Measurements from ENCODE around the gene ELAVL2.

Gene ELAVL2

DNA sequence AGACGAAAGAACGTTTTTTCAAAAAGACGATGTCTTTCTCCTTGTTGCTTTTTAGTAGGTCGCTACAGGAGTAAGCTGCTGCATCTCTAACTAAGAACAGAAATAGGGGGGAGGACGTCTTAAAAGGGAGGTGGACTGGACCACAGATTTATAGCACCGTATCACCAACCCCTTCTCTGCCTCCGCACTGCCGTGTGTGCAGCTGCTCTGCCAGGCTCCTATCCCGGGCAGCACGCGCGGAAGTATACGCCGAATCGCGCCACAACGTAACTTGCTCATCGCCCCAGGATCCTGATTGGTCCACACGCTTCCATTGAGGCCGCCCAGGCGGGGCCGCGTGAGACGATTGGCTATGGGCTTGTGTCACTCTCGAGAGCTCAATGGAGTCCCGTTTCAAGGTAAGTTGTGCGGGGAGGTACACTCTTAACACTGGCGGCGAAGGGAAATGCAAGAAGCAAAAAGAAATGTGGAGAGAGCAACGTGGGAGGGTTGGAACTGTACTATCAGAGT is at the start of gene ELAVL2:
Gene ELAVL2, minus strand, starts transcription at position 121 of the 510 bp plus-strand sequence. CDS start 64,006 bp downstream, outside the sequence.
- CTCF ChIA-PET, result no interaction called here
- peak within 1 kb of the TSS; percentile 54 for H3K27ac ChIP-seq
- TF ChIP-seq, protein P1, sequence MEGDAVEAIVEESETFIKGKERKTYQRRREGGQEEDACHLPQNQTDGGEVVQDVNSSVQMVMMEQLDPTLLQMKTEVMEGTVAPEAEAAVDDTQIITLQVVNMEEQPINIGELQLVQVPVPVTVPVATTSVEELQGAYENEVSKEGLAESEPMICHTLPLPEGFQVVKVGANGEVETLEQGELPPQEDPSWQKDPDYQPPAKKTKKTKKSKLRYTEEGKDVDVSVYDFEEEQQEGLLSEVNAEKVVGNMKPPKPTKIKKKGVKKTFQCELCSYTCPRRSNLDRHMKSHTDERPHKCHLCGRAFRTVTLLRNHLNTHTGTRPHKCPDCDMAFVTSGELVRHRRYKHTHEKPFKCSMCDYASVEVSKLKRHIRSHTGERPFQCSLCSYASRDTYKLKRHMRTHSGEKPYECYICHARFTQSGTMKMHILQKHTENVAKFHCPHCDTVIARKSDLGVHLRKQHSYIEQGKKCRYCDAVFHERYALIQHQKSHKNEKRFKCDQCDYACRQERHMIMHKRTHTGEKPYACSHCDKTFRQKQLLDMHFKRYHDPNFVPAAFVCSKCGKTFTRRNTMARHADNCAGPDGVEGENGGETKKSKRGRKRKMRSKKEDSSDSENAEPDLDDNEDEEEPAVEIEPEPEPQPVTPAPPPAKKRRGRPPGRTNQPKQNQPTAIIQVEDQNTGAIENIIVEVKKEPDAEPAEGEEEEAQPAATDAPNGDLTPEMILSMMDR (conservative IDR thresholded peaks at IDR 0.05; ENCODE audit: low read depth), result no peak
- POLR2A ChIA-PET (ENCODE audit: low non-redundant PET), result no interaction called here
- DNase-seq (ENCODE audit: low spot score), result peak; percentile 98

DNA sequence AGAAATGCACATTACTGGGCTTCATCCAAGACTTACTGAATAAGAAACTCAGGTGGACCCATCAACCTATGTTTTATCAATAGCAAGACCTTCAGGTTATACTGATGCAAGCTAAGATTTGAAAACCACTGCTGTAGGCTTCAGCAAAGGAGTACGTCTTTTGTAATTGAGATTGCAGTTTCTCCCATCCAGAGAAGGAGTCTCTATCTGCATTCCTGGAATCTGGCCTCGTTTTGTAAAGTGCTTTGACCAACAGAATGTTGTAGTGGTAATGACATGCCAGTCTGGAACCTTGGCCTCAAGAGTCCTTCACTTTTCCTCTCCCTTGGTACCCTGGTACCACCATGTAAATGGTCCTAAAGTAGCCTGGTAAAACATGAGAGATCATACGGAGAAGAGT is 32.2 kb upstream of the ELAVL2 start:
- TF ChIP-seq, protein P1 (conservative IDR thresholded peaks at IDR 0.05; ENCODE audit: low read depth), result no peak
- H3K27ac ChIP-seq, result no peak overlapping the region
- CTCF ChIA-PET, result no interaction called here
- POLR2A ChIA-PET (ENCODE audit: low non-redundant PET), result no interaction called here
- DNase-seq (ENCODE audit: low spot score), result no peak

DNA sequence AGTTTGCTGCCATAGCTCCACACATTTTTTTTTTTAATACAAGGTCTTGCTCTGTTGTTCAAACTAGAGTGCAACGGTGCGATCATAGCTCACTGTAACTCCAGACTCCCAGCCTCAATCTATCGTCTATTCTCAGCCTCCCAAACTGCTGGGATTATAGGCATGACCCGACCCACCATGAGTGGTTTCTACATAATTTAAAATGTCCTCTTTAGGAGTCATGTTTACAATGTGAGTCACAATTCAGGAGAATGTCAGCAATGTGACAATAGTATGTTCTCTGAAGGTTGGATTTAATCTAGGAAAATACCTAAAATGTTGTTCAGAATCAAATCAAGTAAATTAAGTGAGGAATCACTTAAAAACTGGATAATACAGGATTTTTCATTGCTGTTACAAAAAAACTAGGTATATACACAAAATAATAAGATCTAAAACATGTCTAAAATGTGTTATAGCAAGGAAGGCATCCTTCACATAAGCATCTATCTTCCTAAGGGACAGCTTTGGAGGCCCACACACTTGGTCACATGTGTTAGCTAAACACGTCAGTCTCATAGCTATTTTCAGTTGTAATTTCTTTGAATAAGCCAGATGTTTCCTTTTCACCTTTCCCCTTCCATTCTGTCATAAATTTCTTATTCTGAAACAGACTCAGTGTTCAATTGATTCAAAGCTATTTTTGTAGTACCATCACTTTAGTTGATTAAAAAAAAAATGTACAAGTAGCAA is 30.0 kb upstream of the ELAVL2 start:
- DNase-seq (ENCODE audit: low spot score), result no peak
- TF ChIP-seq, protein P1 (conservative IDR thresholded peaks at IDR 0.05; ENCODE audit: low read depth), result no peak
- POLR2A ChIA-PET (ENCODE audit: low non-redundant PET), result no interaction called here
- CTCF ChIA-PET, result no interaction called here
- no peak overlapping the region for H3K27ac ChIP-seq

DNA sequence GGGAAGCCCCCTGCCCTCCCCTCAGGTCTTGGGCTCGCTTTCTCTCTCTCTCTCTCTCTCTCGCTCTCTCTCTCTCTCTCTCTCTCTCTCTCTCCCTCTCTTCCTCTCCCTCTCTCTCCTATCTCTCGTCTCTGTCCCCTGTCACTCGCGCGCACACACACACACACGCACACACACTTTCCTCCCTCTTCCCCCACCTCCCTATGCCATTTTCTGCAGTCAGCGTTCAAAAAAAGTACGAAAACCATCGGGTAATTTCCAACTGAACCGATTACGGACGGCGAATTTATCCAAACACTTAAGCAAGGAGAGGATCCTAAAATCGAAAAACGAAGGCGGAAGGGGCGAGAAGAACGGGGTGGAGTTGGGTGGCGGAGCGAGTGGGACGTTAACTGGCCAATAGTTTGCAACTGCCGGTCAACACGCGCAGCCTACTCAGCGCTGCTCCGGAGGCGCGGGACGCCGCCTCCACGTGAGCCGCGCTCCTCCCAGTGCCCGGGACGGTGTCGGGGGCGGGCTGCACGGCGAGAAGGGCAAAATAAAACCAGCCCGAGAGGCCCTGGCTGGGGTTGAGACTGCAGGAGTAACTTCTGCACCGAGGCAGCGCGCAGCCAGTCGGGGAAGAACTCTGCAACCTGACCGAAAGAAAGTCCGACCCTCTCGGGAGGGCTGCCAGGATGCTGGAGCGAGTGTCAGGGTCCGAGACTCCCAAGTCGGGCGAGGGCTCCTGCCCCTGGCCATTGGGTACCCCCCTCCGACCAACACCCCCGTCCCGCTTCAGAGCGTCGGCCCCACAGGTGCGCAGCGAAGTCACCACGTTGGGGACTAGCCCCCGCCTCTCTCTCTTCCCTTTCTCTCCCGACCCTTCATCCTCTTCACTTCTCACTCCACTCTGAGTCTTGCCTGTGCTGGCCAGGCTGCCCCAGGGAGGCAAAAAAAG is 24.9 kb upstream of the ELAVL2 start:
- TF ChIP-seq, protein P1 (conservative IDR thresholded peaks at IDR 0.05; ENCODE audit: low read depth), result no peak
- ChIA-PET CTCF (no interaction called here), POLR2A (ENCODE audit: low non-redundant PET) (no interaction called here)
- DNase-seq (ENCODE audit: low spot score), result peak; percentile 58
- no peak overlapping the region for H3K27ac ChIP-seq

DNA sequence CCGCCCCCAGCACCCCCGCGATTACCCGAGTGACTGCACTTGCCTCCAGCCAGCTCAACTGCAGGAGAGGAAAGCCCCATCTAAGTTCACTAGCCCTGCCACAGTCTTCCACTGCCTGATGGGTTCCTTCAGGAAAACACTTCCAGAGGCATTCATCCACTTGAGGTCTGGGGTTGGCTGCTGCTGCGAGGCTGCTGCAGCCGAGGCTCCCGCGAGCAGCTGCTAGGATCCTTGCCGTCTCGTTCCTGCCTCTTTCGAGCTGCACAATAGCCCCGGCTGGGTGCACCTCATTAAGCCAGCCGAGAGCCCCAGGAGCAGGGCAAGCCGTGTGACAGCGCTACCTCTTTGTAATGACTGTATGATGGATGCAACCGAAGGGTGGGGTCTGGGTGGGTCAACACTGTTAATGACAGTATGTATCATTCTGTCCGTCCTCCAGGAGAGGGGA is 24.2 kb upstream of the ELAVL2 start:
- peak; percentile 26 for DNase-seq (ENCODE audit: low spot score)
- H3K27ac ChIP-seq, result no peak overlapping the region
- ChIA-PET CTCF (no interaction called here), POLR2A (ENCODE audit: low non-redundant PET) (no interaction called here)
- TF ChIP-seq, protein P1 (conservative IDR thresholded peaks at IDR 0.05; ENCODE audit: low read depth), result no peak

DNA sequence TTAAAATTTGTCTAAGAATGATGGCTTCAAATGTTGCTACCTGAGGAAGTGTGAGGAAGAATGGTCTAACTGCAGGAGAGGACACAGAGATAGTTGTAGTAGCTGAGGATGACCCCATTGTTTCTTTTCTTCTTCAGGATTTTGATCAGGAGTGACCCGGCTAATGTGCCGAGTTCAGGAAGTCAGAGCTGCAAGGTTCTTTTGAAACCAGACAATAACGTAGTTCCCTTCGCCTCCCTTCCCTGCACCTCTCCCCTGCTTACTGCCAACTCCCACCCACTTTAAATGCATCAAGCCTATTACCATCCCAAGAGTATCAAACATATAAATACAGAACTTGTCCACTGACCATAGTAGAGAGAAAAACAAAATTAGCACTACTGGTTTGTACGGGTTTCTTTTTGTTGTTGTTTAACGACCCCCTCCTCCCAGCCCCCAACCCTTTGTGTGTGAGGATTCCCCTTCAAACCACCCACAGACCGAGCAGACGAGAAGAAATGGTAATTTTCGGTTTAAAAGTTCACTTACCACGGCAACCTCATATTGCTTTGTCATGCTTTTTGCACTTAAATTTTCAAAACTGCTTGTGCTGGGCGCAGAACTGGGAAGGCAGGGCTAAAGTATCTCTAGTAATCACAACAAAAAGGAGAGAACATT is 23.5 kb upstream of the ELAVL2 start:
- ChIA-PET POLR2A (ENCODE audit: low non-redundant PET) (no interaction called here), CTCF (no interaction called here)
- TF ChIP-seq, protein P1 (conservative IDR thresholded peaks at IDR 0.05; ENCODE audit: low read depth), result no peak
- H3K27ac ChIP-seq, result no peak overlapping the region
- no peak for DNase-seq (ENCODE audit: low spot score)
